Natural killer cell (primary cell): ENCODE data around the gene SECISBP2. TPM values are rescaled to one million over a fixed set of nuclear protein-coding genes. Genes with fewer than 3 reads are reported as not detected.
A peak's percentile ranks its signal among the peaks of the same experiment; 100 is the strongest.

Source experiments
- ATAC-seq, 3 donors: fragments of 150-1000 bp in 2 of 3; fragments of 200-7000 bp in 1 of 3; cut with Tn5 transposase; 1 replicate in 1 of 3; 2 replicates in 2 of 3; pipeline ENCODE4 v1.10.0; 2021; ENCODE audit warnings: mild to moderate bottlenecking in 2 of 3, moderate library complexity in 2 of 3
- DNase-seq, 2 donors: peaks; one replicate each; pipeline versions ENCODE4 v3.0.0 to v3.0.0-alpha.2; 2013 to 2021; ENCODE audit warnings: mixed read lengths in 1 of 2
- H3K27ac ChIP-seq: one replicate; pipeline ENCODE4 v1.5.1; 2013; ENCODE audit warnings: mild to moderate bottlenecking, low read length
- H3K27me3 ChIP-seq: one replicate; pipeline ENCODE4 v1.6.1; 2013; ENCODE audit warnings: low read length; ENCODE audit not compliant: control insufficient read depth, insufficient read depth
- H3K36me3 ChIP-seq: one replicate; pipeline ENCODE4 v1.6.1; 2013; ENCODE audit warnings: low read length; ENCODE audit not compliant: control insufficient read depth, insufficient read depth
- H3K4me1 ChIP-seq: one replicate; pipeline ENCODE4 v1.6.1; 2013; ENCODE audit warnings: low read length; ENCODE audit not compliant: control insufficient read depth, insufficient read depth
- H3K4me3 ChIP-seq: one replicate; pipeline ENCODE4 v1.5.1; 2013; ENCODE audit warnings: low read length
- H3K9me3 ChIP-seq: one replicate; pipeline ENCODE4 v1.6.1; 2013; ENCODE audit warnings: low read length; ENCODE audit not compliant: control insufficient read depth, insufficient read depth
- H3K27ac Mint-ChIP-seq, 2 donors: one replicate each; pipeline ENCODE4 v1.8.0; 2022; ENCODE audit warnings: mild to moderate bottlenecking in 2 of 2, mixed read lengths in 2 of 2, moderate library complexity in 1 of 2
- H3K27me3 Mint-ChIP-seq, 2 donors: one replicate each; pipeline ENCODE4 v1.8.0; 2022; ENCODE audit warnings: low read depth in 2 of 2, mixed read lengths in 2 of 2
- H3K36me3 Mint-ChIP-seq: one replicate; pipeline ENCODE4 v1.8.0; 2022; ENCODE audit warnings: mixed read lengths
- H3K4me1 Mint-ChIP-seq, 2 donors: one replicate each; pipeline ENCODE4 v1.8.0; 2022; ENCODE audit warnings: mixed read lengths in 2 of 2
- H3K4me3 Mint-ChIP-seq: one replicate; pipeline ENCODE4 v1.8.0; 2022; ENCODE audit warnings: mild to moderate bottlenecking, moderate library complexity, mixed read lengths
- H3K9me3 Mint-ChIP-seq, 2 donors: one replicate each; pipeline ENCODE4 v1.8.0; 2022; ENCODE audit warnings: mixed read lengths in 2 of 2
- CTCF ChIP-seq: fragments of 200-600 bp; IDR thresholded peaks from one replicate; pipeline ENCODE4 v1.8.0; 2022; ENCODE audit warnings: antibody characterized with exemption
- WGBS: methylation state at CpG from one replicate; pipeline ENCODE4 v1.1.7; 2013; ENCODE audit warnings: missing lambda C conversion rate; ENCODE audit not compliant: insufficient coverage; 5-methylcytosine and 5-hydroxymethylcytosine counted together
- intact Hi-C: fragments of 100-400 bp; cut with micrococcal nuclease; formaldehyde crosslinking; loops from one replicate; pipeline ENCODE4 v1.14.2; 2022
- total RNA-seq, 4 donors: library from RNA; stranded (reverse); fragments of 120-200 nt in 1 of 4; gene quantifications; one replicate each; pipeline versions ENCODE4 v1.2.3 to v1.2.4, GENCODE V29; 2013 to 2022

SECISBP2 gene
- total RNA-seq, 3 donors from 2014 or later (not counting 1 experiment from before 2014, with no cell fraction given) = 79.5 to 95.8 (median 88.7) TPM

DNA sequence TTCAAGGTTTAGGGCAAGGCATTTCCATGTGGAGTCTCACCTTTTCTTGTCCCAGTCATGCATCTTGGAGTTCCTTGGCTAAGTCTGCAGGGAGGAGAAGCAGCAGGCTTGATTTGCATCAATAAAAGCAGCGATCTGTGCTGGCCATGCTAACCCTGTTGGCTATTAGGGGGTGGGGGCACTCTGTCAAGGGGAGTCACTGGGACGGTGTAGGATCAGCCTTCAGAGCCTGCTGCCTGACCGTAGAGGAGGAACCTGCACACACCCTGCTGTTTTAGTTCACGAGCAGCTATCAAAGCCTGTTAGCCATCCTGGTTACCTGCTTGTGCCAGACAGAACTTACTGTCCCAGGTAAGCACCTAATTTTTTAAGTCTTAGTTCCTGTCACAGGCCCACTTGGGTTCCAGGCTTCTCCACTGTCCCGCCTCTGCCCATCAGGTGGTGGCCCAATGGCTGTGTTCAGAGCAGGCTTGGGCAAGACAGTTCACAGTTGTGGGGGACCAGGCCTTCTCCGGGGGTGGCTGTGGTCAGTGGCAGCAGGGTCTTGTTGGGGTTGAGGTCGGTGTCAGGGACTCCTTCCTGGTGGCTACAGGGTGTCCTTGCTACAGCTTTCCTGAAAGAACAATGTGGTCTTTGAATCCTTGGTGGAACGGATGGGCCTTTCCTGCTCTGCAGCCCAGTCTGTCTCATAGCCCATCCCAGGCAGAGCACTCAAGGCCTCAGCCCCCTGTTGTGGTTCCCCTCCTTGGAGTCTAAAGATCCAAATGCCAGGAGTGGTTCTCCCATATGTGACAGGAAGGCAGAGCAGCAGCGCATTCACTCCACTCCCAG, 43.7 kb downstream of the SECISBP2 start:
- Mint-ChIP-seq H3K27me3 (no peaks in the 10 kb centered on the region), H3K9me3 (no peaks in the 10 kb centered on the region), H3K27ac (peak overlapping the region in 1 of 2 donors; percentile 72), H3K36me3 (peaks cover 18% of the 10 kb centered on the region), H3K4me3 (no peak overlapping the region), H3K4me1 (peaks cover 15 to 28% of the 10 kb centered on the region in 2 donors)
- Histone ChIP-seq H3K36me3 (peaks cover 52% of the 10 kb centered on the region), H3K9me3 (no peaks in the 10 kb centered on the region), H3K4me1 (peaks cover 13% of the 10 kb centered on the region), H3K27ac (no peak overlapping the region), H3K27me3 (no peaks in the 10 kb centered on the region), H3K4me3 (no peak overlapping the region)
- 92% methylated on average over 9 of the region's 9 CpGs for WGBS
- no peak for DNase-seq
- no peak for ATAC-seq
- intact Hi-C loops = no loop called here
- TF ChIP-seq CTCF = no peak

DNA sequence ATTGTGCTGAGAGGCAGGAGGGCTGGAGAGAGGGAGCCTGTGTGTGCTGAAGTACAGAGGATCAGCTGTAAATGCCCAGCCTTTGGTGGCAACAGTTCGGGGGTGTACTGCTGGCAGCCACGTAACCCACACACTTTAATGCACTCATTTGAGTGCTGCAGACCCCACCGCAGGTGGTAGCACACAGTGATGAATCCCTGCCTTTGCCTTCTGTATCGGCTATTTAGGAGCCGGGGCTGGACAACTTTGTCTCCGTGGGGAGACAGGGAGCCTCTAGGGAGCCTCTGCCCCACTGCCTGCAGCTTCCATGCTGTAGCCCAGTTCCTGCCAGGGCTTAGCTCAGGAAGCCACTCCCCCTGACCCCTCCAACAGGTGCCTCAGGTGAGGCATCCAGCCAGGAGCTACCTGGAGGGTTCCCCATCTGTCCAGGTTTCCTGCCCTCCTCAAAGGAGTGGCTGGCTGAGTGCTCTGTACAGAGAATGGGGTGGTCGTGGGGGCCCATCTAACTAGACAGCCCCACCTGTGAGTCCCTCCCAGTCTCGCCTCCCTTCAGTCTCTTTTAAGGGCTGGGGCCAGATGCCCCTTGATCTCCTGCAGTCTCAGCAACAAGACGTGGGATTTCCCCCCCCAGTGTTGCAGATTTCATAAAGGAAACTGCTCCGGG, 44.5 kb downstream of the SECISBP2 start:
- 94% methylated on average over 10 of the region's 10 CpGs for WGBS
- no peak for DNase-seq
- peaks cover 45% of the 10 kb centered on the region for H3K36me3 ChIP-seq

GRCh38 chr9:89363311-89363670, 45.0 kb downstream of the SECISBP2 start:
- H3K36me3 ChIP-seq = peaks cover 39% of the 10 kb centered on the region

More for the DNA sequence above, 44.5 kb downstream of the SECISBP2 start:
- Mint-ChIP-seq H3K27ac (no peak overlapping the region), H3K4me3 (no peak overlapping the region), H3K4me1 (peaks cover 8 to 21% of the 10 kb centered on the region in 2 donors), H3K36me3 (peaks cover 18% of the 10 kb centered on the region), H3K9me3 (no peaks in the 10 kb centered on the region), H3K27me3 (no peaks in the 10 kb centered on the region)
- Histone ChIP-seq H3K27me3 (no peaks in the 10 kb centered on the region), H3K27ac (no peak overlapping the region), H3K4me3 (no peak overlapping the region), H3K4me1 (peaks cover 7% of the 10 kb centered on the region), H3K9me3 (no peaks in the 10 kb centered on the region)
- no peak for TF ChIP-seq CTCF
- intact Hi-C loops = no loop called here
- ATAC-seq = no peak

More at GRCh38 chr9:89363311-89363670, 45.0 kb downstream of the SECISBP2 start:
- Mint-ChIP-seq H3K4me1 (peaks cover 10 to 18% of the 10 kb centered on the region in 2 donors), H3K4me3 (no peak overlapping the region), H3K36me3 (peaks cover 18% of the 10 kb centered on the region), H3K9me3 (no peaks in the 10 kb centered on the region), H3K27me3 (no peaks in the 10 kb centered on the region), H3K27ac (no peak overlapping the region)
- TF ChIP-seq CTCF = no peak
- intact Hi-C loops = no loop called here
- ATAC-seq (no peak), DNase-seq (no peak)
- H3K4me3 ChIP-seq = no peak overlapping the region
- H3K9me3 ChIP-seq = no peaks in the 10 kb centered on the region
- H3K4me1 ChIP-seq = peaks cover 2% of the 10 kb centered on the region
- no peak overlapping the region for H3K27ac ChIP-seq
- H3K27me3 ChIP-seq = no peaks in the 10 kb centered on the region
- WGBS = 91% methylated on average over 6 of the region's 6 CpGs
